ENCODE results near the gene FLRT1.

The FLRT1 gene

GRCh38 chr11:64049509-64049908, 13.8 kb downstream of the FLRT1 start:
- no peak for DNase-seq

DNA sequence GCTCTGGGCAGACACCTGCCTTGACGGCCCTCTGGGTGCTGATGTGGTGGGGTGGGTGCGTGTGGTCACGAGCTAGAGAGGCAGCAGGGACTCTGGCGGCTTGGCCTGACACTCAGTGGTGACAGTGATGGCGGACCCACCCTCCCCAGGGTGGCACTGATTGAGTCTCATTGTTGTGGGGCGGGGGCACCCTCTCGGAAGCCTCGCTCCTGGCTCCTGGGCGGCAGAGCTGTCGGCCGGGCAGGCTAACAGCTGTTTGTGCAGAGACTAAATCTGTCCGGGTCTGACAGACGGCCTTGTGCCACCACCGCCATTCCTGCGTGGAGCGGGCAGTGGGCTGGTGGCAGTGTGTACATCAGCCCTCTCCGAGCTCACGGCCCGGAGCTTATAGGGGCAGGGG, 15.6 kb downstream of the FLRT1 start:
- no peak for DNase-seq

DNA sequence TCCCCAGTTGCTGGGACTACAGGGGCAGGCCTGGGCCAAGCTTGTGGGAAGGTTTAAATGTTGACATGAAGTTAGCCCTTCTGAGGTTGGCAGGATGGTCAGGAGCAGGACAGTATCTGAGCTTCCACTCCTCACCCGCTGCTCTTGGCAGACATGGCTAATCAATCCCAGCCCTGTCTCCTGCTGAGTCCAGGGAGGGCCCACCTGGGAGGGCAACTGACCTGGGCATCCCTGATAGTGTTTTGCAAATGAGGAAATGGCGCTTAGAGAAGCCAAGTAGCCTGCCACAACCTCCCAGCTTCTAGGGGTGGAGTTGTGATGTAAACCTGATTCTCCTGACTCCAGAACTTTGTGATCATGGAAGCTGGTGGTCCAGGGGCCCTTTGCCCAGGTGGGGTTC, 16.7 kb downstream of the FLRT1 start:
- DNase-seq: no peak

DNA sequence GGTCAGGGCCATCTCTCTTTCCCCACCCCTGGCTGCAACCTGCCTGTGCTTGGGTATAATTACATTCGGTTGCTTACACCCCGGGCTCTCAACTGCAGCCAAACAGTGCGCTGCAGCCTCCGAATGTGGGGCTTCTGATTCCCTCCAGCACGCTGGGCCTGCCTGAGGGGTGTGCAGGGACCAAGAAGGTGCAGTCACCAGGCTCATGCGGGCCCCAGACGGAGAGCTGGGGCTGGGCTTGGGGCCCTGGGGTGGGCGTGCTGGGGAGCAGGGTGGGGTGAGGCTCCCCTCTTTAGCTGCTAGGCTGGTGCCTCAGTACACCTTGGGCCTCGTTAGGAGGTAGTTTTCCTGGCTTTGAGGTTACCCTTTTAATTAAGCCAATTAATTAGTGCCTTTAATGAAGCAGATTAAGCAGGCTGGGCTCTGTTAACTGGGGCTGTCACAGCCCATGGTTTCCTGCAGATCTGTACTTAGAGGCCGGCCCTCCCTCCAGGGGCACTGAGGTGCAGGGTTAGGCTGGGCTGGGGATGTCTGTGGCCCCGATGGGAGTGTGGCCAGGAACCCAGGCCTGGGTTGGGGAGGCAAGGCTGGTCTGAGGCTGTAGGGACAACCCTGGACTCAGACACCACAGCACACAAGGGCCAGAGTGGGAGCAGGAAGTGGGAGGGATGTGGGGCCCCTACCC, 17.3 kb downstream of the FLRT1 start:
- DNase-seq: no peak

GRCh38 chr11:64053699-64054098, 18.0 kb downstream of the FLRT1 start:
- DNase-seq: no peak

DNA sequence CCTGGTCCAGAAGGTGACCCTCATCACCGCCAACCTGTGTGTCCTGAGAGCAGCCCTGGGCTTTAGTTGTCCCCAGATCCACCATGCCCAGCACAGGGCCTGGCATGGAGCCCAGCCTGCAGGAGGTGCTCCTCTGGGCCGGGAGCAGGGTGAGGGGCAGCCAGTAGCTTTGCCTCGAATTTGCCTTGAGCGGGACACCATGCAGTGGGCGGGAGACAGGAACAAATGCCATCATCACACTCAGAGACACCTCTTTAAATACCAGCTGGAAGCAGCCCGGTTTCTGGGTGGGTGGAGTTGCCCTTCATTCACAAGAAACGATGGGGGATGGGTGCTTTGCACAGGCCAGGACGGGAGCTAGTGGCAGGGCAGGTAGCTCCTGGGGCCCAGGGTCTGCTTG, 19.3 kb downstream of the FLRT1 start:
- DNase-seq: no peak

DNA sequence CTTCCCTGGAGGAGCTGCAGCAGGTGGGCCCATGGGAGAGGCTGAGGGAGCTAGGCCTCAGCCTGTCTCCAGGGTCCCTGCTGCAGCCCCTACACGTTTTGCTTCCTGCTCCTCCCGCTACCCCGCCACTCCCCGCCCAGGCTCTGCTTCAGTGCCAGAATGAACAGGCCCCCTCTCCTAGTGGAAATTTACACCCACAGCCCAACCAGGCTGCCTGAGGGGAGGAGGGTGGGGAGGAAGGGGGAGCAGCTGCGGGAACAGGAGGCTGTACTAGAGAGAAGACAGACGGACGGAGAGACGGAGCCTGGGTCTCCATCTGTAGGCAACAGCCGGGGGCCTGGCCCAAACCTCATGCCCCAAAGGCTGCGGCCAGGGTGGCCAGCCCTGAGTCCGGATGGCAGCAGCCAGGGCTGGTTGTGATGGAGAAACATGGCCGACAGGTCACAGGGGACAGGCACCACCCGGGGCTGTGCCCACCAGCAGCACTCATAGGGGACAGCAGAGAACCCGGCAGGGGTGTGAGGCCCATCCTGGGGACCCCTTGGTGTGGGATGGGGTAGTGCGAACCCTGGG, 20.6 kb downstream of the FLRT1 start:
- DNase-seq: no peak

DNA sequence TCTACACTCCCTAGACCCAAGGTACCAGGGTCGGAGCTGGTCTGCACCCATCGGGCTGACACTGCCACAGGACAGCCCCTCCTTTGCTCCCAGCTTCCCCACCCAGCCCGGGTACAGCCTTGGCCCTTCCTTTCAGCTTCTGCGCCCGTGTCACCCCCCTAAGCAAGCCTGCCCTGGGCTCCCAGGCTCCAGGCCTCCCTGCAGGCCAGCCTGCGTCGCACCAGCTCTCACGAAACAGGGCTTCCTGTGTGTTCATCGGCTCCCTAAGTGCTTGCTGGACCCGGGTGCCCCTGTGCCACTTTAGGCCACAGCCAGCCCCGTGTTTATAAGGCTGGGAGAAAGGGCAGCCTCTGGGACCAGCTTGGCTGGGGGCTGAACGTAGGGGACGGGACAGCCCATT, 21.1 kb downstream of the FLRT1 start:
- no peak for DNase-seq

DNA sequence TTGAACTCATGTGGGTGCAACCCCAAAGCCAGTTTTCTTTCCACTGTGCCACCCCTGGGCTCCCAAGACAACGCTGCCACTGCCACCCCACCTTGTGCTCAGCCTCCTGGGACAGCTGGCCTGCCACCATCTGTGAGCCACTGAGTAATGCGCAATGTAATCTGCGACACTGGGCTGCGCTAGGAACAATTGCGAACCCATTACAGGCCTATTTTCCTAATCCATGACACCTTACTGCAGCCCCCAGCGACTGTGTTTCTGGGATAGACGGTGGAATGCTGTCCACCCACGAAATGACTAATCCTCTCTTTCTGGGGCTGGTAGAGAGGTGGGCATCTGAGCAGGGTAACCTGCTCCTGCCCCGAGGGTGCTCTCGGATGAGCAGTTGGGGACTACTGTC, 22.2 kb downstream of the FLRT1 start:
- DNase-seq: no peak

- no peak for DNase-seq
These were observed 22.8 kb downstream of the FLRT1 start for GRCh38 chr11:64058494-64058893.

- DNase-seq: no peak
These were observed 23.8 kb downstream of the FLRT1 start for GRCh38 chr11:64059339-64060140.

- no peak for DNase-seq
These were observed 24.6 kb downstream of the FLRT1 start for GRCh38 chr11:64060263-64060860.

DNA sequence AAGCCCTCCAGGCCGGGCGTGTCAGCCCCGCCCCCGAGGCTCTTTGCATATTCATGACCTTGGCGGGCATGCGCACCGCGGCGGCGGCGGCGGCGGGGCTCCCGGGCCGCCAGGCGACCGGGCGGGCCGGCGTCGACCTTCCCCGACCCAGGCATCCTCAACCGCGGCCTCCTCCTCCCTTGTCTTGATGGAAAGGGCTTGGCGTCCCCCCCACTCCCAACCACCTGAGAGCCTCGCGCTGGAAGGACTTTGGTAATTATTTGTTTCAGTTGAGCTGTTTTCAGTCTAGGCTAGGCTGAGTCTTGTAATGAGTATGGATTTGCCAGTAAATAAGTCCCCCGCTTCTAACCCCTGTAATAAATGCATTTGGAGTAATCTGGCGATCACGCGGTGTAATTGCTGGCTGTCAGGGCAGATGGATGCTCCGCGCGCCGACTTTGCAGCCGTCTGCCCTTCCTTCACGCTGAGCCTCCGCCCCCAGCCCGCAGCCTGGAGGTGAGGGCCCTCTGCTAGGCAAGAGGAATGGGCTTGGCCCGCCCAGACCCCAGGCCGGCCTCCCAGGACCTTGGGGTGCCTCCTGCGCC, 25.2 kb downstream of the FLRT1 start:
- DNase-seq: peak; percentile 54

DNA sequence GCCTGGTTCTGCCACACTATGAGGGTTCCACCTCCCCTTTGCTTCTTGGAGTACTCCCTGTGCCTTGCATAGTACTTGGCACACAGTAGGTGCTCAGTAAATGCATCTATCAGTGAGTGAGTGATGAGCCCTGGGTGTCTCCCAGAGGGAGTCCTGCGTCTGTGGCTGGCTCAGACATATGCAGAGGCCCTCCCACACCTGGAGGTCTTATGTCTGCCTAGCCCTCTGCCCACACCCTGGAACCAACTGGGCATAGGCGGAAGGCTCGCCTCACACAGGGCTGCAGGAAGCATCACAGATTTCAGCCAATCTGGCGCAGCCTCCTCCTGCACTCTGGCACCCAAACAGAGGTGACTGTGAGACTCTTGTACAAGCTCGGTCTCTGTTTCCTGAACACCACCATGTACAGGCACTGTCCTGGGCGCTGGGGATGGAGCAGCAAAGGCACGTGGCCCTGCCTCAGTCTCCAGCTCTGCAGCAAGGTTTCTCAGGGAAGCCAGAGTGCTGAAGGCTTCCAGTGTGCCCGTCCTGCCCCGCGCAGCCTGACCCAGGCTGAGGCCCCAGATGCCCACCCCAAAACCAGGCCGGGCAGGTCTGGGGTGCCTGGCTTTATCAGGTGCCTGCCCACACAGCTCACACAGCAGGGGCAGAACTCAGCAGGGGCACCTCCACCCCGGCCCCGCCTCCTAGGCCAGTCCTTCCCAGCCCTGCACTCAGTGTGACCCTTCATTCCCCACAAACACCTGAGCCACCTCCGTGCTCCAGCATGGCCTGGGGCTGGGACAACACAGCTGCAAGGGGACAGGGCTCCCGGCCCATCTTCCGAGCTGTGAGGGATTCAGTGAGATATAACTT, 26.7 kb downstream of the FLRT1 start:
- no peak for DNase-seq

DNA sequence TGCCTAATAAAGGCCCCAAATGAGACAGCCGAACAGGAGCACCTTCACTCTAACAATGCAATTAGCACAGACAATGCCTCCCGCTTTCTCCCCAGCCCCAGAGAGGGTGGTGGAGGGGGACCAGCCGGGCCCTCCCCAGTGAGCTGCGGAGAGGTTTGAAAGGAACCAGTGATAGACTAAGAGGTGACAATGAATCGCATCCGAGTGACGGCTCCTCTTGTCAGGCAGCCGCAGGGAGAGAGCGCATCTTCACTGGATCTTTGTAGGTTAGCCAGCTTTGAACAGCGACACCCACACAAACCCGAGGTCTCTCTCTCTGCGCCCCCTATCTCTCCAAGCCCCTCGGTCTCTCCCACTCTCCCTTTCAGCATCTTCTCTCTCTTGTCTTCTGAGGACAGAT, 28.0 kb downstream of the FLRT1 start:
- no peak for DNase-seq

DNA sequence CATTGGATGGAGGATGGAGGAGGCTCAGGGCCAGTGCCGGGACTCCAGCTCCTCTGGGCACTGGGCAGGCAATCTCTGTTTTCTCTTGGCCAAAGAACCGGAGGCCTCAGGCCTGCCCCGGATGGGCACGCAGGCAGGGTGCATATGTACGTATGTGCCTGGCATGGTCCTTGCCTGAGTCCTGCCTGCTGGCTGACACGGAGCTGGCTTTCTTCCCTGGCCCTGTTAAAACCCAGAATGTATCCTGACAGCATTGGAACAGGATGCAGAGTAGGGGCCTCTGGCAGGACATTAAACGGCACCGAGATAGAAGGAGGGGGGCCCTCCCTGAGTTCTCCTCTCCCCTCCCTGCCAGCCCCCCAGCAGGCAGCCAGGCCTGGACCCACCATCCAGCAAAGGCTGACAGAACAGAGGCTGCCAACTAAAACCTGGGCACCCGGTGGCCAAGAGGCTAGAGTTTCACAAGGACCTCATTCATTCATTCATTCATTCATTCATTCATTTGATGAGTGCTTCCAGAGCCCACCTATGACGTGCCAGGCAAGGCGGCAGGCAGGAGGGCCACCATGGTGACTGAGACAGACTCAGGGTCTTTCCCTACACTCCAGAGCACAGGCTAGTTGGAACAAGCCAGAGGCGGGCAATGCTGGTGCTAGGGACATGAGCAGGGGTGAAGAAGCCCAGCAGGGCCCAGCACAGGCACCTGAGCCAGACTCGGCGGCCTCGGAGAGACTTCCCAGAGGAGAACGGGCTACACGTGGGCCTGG, 28.8 kb downstream of the FLRT1 start:
- no peak for DNase-seq

DNA sequence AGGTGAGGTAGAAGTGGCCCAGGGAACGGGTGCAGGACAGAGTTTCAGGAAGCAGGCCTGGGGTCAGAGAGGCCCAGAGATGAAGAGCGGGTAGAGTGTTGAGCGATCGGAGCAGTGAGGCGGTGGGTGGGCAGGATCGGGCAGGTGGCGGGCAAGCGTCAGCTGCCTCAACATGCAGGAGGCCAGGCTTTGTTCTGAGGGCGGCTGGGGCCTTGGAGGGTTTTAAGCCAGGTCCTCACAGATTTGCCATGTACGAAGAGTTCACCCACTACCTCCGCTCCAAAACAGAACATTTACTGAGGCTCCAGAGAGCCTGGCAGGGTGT, 29.4 kb downstream of the FLRT1 start:
- no peak for DNase-seq

DNA sequence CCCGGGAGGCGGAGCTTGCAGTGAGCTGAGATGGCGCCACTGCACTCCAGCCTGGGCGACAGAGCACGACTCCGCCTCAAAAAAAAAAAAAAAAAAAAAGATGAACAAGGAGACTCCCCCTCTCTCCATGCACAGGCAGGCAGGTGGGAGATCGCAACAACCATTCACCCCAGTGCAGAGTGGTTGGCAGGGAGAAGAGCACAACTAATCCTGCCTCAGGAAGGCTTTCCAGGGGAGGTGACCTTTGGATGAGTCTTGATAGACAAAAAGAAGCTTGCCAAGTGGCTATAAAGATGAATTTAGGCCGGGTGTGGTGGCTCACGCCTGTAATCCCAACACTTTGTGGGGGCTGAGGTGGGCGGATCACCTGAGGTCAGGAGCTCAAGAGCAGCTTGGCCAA, 30.0 kb downstream of the FLRT1 start:
- no peak for DNase-seq

DNA sequence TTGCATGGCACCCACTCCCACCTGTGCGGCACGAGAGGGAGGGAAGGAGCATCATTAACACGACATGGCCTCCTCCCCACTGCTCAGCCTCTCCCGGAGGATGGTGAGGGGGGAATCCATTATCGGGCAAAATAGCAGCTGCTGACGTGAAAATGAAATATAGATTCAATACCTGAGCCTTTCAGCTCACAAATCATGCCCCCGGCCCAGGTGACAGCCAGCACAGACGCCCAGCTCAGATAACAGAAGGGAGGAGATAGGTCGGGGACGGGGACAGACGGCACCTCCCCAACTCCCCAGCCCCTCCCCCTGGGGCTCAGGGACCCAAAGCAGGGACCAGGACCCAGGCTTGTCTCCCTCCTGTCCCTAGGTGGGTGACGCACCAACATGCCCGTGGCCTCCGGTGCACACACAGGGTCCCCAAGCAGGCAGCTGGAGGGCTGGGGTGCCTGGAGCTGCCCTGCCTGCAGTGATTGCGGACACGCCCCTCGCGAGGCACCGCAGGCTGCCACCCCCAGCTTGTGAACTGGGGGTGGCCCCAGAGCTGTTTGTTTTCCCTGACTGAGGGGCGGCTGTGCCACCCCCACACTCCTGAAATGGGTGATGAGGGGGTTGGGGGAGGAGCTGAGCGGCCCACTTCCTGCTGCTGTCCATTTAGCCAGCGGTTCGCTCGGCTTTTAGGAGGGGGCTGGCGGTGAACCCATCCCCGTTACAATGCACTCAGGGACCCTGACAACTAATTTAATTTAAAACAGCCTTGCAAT, 31.7 kb downstream of the FLRT1 start:
- DNase-seq: no peak

DNA sequence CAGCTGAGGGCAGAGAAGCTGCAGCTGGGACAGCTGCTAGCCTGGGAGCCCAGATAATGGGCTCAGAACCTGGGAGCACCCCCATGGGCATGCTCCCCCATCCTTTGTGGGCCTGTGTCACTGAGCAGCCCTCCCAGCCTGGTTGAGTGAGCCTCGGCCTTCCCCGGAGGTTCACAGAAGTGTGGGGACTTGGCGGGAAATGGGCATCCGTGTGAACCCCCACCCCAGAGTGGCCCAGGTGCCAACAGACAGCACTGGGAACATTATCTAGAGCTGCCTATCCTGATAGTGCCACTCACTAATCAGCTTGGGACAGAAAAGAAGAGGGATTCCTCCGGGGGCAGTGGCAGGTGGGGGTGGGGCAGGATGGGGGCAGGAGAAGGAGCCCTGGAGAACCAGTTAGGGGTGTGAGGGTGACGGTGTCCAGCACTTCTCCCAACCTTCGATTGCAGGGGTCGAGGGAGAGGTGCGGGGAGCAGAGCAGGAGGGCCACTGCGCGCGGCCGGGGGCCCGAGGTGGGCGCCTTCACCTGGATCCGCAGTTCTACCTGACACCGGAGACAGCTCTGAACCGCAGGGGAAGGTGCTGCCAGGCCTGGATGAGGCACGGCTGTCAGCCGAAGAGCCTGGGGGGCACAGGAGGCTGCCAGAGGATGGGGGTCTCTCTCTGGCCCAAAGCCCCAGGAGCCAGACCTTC, 33.1 kb downstream of the FLRT1 start:
- no peak for DNase-seq

Measured in stimulated activated CD4-positive, alpha-beta T cell treated with anti-CD3 and anti-CD28 coated beads, Interleukin-4, amount 100 ng/mL, for 24 hours (primary cell).